ENCODE data around the gene CYB561. TPM values are rescaled to one million over a fixed set of nuclear protein-coding genes. Genes with fewer than 3 reads are reported as not detected.

CYB561 gene
- total and polyA plus RNA-seq, 9 of the 15 experiments (the other 6 are each of a cell fraction or from before 2014, with no cell fraction given), result 4.0 to 30.8 (median 17.4) TPM

DNA sequence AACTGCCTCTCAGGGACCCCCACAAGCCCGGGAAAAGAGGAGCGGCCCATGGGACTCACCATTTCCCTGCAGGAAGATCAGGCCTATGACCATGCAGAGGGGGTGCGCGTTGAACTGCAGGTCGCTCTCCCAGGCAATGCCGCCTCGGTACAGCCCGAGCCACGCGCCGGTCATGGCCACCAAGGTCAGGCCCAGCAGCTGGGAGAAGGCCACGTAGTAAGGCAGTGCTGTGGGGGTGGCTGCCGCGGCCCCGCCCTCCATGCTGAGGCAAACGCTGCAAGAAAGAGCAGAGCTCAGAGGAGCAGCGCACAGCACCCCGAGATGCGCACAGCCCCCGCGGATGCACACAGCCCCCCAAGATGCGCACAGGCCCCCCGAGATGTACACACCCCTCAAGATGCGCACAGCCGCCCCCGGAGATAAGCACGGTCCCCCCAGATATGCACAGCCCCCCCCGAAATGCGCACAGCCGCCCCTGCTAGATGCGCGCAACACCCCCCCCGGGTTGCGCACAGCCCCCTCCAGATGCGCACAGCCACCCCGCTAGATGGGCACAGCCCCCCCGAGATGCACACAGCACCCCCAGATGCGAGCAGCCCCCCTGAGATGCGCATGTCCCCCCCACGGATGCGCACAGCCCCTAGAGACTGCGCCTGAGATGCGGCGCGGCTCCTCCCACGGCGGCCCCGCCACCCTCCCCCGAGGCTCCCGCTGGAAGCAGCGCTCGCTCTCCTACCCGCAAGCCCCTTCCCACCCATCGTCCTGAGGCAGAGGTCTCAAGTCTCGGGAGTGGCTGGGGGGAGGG is 8.6 kb downstream of the CYB561 start (continued):
- TF ChIP-seq, protein P1, sequence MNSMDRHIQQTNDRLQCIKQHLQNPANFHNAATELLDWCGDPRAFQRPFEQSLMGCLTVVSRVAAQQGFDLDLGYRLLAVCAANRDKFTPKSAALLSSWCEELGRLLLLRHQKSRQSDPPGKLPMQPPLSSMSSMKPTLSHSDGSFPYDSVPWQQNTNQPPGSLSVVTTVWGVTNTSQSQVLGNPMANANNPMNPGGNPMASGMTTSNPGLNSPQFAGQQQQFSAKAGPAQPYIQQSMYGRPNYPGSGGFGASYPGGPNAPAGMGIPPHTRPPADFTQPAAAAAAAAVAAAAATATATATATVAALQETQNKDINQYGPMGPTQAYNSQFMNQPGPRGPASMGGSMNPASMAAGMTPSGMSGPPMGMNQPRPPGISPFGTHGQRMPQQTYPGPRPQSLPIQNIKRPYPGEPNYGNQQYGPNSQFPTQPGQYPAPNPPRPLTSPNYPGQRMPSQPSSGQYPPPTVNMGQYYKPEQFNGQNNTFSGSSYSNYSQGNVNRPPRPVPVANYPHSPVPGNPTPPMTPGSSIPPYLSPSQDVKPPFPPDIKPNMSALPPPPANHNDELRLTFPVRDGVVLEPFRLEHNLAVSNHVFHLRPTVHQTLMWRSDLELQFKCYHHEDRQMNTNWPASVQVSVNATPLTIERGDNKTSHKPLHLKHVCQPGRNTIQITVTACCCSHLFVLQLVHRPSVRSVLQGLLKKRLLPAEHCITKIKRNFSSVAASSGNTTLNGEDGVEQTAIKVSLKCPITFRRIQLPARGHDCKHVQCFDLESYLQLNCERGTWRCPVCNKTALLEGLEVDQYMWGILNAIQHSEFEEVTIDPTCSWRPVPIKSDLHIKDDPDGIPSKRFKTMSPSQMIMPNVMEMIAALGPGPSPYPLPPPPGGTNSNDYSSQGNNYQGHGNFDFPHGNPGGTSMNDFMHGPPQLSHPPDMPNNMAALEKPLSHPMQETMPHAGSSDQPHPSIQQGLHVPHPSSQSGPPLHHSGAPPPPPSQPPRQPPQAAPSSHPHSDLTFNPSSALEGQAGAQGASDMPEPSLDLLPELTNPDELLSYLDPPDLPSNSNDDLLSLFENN (IDR thresholded peaks at IDR 0.05; ENCODE audit: low read depth in 2 of 2, low read length in 2 of 2), result no peak
- TF ChIP-seq, protein P2, sequence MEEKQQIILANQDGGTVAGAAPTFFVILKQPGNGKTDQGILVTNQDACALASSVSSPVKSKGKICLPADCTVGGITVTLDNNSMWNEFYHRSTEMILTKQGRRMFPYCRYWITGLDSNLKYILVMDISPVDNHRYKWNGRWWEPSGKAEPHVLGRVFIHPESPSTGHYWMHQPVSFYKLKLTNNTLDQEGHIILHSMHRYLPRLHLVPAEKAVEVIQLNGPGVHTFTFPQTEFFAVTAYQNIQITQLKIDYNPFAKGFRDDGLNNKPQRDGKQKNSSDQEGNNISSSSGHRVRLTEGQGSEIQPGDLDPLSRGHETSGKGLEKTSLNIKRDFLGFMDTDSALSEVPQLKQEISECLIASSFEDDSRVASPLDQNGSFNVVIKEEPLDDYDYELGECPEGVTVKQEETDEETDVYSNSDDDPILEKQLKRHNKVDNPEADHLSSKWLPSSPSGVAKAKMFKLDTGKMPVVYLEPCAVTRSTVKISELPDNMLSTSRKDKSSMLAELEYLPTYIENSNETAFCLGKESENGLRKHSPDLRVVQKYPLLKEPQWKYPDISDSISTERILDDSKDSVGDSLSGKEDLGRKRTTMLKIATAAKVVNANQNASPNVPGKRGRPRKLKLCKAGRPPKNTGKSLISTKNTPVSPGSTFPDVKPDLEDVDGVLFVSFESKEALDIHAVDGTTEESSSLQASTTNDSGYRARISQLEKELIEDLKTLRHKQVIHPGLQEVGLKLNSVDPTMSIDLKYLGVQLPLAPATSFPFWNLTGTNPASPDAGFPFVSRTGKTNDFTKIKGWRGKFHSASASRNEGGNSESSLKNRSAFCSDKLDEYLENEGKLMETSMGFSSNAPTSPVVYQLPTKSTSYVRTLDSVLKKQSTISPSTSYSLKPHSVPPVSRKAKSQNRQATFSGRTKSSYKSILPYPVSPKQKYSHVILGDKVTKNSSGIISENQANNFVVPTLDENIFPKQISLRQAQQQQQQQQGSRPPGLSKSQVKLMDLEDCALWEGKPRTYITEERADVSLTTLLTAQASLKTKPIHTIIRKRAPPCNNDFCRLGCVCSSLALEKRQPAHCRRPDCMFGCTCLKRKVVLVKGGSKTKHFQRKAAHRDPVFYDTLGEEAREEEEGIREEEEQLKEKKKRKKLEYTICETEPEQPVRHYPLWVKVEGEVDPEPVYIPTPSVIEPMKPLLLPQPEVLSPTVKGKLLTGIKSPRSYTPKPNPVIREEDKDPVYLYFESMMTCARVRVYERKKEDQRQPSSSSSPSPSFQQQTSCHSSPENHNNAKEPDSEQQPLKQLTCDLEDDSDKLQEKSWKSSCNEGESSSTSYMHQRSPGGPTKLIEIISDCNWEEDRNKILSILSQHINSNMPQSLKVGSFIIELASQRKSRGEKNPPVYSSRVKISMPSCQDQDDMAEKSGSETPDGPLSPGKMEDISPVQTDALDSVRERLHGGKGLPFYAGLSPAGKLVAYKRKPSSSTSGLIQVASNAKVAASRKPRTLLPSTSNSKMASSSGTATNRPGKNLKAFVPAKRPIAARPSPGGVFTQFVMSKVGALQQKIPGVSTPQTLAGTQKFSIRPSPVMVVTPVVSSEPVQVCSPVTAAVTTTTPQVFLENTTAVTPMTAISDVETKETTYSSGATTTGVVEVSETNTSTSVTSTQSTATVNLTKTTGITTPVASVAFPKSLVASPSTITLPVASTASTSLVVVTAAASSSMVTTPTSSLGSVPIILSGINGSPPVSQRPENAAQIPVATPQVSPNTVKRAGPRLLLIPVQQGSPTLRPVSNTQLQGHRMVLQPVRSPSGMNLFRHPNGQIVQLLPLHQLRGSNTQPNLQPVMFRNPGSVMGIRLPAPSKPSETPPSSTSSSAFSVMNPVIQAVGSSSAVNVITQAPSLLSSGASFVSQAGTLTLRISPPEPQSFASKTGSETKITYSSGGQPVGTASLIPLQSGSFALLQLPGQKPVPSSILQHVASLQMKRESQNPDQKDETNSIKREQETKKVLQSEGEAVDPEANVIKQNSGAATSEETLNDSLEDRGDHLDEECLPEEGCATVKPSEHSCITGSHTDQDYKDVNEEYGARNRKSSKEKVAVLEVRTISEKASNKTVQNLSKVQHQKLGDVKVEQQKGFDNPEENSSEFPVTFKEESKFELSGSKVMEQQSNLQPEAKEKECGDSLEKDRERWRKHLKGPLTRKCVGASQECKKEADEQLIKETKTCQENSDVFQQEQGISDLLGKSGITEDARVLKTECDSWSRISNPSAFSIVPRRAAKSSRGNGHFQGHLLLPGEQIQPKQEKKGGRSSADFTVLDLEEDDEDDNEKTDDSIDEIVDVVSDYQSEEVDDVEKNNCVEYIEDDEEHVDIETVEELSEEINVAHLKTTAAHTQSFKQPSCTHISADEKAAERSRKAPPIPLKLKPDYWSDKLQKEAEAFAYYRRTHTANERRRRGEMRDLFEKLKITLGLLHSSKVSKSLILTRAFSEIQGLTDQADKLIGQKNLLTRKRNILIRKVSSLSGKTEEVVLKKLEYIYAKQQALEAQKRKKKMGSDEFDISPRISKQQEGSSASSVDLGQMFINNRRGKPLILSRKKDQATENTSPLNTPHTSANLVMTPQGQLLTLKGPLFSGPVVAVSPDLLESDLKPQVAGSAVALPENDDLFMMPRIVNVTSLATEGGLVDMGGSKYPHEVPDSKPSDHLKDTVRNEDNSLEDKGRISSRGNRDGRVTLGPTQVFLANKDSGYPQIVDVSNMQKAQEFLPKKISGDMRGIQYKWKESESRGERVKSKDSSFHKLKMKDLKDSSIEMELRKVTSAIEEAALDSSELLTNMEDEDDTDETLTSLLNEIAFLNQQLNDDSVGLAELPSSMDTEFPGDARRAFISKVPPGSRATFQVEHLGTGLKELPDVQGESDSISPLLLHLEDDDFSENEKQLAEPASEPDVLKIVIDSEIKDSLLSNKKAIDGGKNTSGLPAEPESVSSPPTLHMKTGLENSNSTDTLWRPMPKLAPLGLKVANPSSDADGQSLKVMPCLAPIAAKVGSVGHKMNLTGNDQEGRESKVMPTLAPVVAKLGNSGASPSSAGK (IDR thresholded peaks at IDR 0.05), result peak; percentile 64
- no peak for TF ChIP-seq ZNF717 (CRISPR knock-in tag; IDR thresholded peaks at IDR 0.05)
- TF ChIP-seq GABPB2 (CRISPR knock-in tag; conservative IDR thresholded peaks at IDR 0.05), result no peak
- no peak for TF ChIP-seq CEBPB (tag; IDR thresholded peaks at IDR 0.05)
- no peak for TF ChIP-seq ZNF586 (CRISPR knock-in tag; conservative IDR thresholded peaks at IDR 0.05)
- TF ChIP-seq ZNF707 (CRISPR knock-in tag; conservative IDR thresholded peaks at IDR 0.05), result no peak
- TF ChIP-seq ZC3H4 (CRISPR knock-in tag; IDR thresholded peaks at IDR 0.05; ENCODE audit: borderline replicate concordance), result no peak
- TF ChIP-seq, protein P3, sequence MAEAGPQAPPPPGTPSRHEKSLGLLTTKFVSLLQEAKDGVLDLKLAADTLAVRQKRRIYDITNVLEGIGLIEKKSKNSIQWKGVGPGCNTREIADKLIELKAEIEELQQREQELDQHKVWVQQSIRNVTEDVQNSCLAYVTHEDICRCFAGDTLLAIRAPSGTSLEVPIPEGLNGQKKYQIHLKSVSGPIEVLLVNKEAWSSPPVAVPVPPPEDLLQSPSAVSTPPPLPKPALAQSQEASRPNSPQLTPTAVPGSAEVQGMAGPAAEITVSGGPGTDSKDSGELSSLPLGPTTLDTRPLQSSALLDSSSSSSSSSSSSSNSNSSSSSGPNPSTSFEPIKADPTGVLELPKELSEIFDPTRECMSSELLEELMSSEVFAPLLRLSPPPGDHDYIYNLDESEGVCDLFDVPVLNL (CRISPR knock-in tag; IDR thresholded peaks at IDR 0.05; ENCODE audit: low read depth), result no peak
- TF ChIP-seq ZNF695 (CRISPR knock-in tag; IDR thresholded peaks at IDR 0.05), result no peak
